Stomach (tissue), 9 donors: Measurements from ENCODE around the gene LRIG1. TPM values are rescaled to one million over a fixed set of nuclear protein-coding genes. Genes with fewer than 3 reads are reported as not detected.

Experiments
- DNase-seq, 2 donors: peaks; one replicate each; pipeline versions ENCODE4 v3.0.0 to v3.0.0-alpha.2; 2013 to 2019
- H3K27ac ChIP-seq, 5 donors: fragments of 200-600 bp in 4 of 5; sonication (generic) in 4 of 5; one replicate each; pipeline ENCODE4 v1.5.1; 2013 to 2019; ENCODE audit warnings: mild to moderate bottlenecking in 1 of 5, moderate library complexity in 1 of 5
- H3K27me3 ChIP-seq, 3 donors: fragments of 200-600 bp; sonication (generic); one replicate each; pipeline ENCODE4 v1.5.1; 2017 to 2019; ENCODE audit warnings: mixed run types in 1 of 3
- H3K36me3 ChIP-seq, 4 donors: fragments of 200-600 bp; sonication (generic); 1 replicate in 3 of 4; 2 replicates in 1 of 4; pipeline ENCODE4 v1.5.1; 2016 to 2019
- H3K4me1 ChIP-seq, 4 donors: fragments of 200-600 bp; sonication (generic); one replicate each; pipeline ENCODE4 v1.5.1; 2016 to 2019
- H3K4me3 ChIP-seq, 4 donors: fragments of 200-600 bp; sonication (generic) in 3 of 4; one replicate each; pipeline ENCODE4 v1.5.1; 2016 to 2019; ENCODE audit warnings: mild to moderate bottlenecking in 1 of 4
- H3K9me3 ChIP-seq, 4 donors: fragments of 200-600 bp; sonication (generic); one replicate each; pipeline ENCODE4 v1.5.1; 2016 to 2019
- CTCF ChIP-seq, 7 experiments: fragments of 450-650 bp in 4 of 7; fragments of 200-600 bp in 3 of 7; sonication (generic) in 3 of 7; IDR thresholded peaks; one replicate each; pipeline ENCODE4 v1.5.1; 2016 to 2019; ENCODE audit warnings: antibody characterized with exemption in 7 of 7, control low read depth in 2 of 7, mild to moderate bottlenecking in 1 of 7
- EP300 ChIP-seq: sonication (generic); formaldehyde crosslinking; IDR thresholded peaks from one replicate; pipeline ENCODE4 v1.6.1; 2017; ENCODE audit warnings: antibody characterized with exemption
- POLR2A ChIP-seq, 4 donors: fragments of 450-650 bp; IDR thresholded peaks; one replicate each; pipeline ENCODE4 v1.6.1; 2016; ENCODE audit warnings: antibody characterized with exemption in 4 of 4, control low read depth in 2 of 4, mild to moderate bottlenecking in 1 of 4, moderate library complexity in 1 of 4
- POLR2AphosphoS5 ChIP-seq, 3 donors: sonication (generic); formaldehyde crosslinking; IDR thresholded peaks; one replicate each; pipeline ENCODE4 v1.6.1; 2016; ENCODE audit warnings: antibody characterized with exemption in 3 of 3
- WGBS, 5 donors: extraction: QIAGEN DNeasy Blood & Tissue Kit in 3 of 5; methylation state at CpG; one replicate each; pipeline versions ENCODE4 v1.1.5 to v1.1.7; 2013 to 2018; 5-methylcytosine and 5-hydroxymethylcytosine counted together
- intact Hi-C: fragments of 100-400 bp; cut with DNase I; formaldehyde crosslinking; loops from one replicate; pipeline ENCODE4 v1.15.1; 2023; ENCODE audit warnings: low total_unique reads
- polyA plus RNA-seq, 3 donors: library from polyadenylated mRNA; stranded (reverse); fragments of 200-250 nt; gene quantifications; one replicate each; pipeline ENCODE4 v1.2.3, GENCODE V29; 2013
- total RNA-seq, 5 donors: library from RNA; depleted of rRNA; stranded (reverse); fragments of >200 nt; gene quantifications; one replicate each; pipeline versions ENCODE4 v1.1.0 to v1.2.3, GENCODE V29; 2014 to 2016
- donor health status: healthy with polysubstance abuse.
- donor health status: Bipolar disorder and iron deficiency.
- donor health status: healthy.

The LRIG1 gene
- total and polyA plus RNA-seq, 8 donors, result 20.2 to 278 (median 87.0) TPM

- H3K4me1 ChIP-seq, result peaks cover 57 to 98% (median 74%) of the 10 kb centered on the region in 4 donors
- no peaks in the 10 kb centered on the region for H3K27me3 ChIP-seq
- TF ChIP-seq CTCF (IDR thresholded peaks at IDR 0.05), result no peak
- peak in 2 of 3 donors; percentile 25 to 34 for TF ChIP-seq POLR2AphosphoS5 (IDR thresholded peaks at IDR 0.05)
- WGBS, 5 donors, result 20 to 31% (median 24%) methylated on average over 4 of the region's 4 CpGs
- H3K9me3 ChIP-seq, result no peaks in the 10 kb centered on the region
- peak overlapping the region; percentile 37 to 83 (median 74) for H3K27ac ChIP-seq
- peaks cover 0 to 4% (median 0%) of the 10 kb centered on the region in 4 donors for H3K36me3 ChIP-seq
- H3K4me3 ChIP-seq, result peak overlapping the region in 3 of 4 donors; percentile 9 to 27 (median 22)
- DNase-seq, result peak; percentile 76 to 88
- intact Hi-C loops, result no loop called here
Observed at GRCh38 chr3:66450390-66451022, 50.3 kb downstream of the LRIG1 start.

GRCh38 chr3:66449411-66449974 is 51.3 kb downstream of the LRIG1 start:
- 17 to 35% (median 28%) methylated on average over 7 of the region's 7 CpGs for WGBS, 5 donors
- Histone ChIP-seq H3K36me3 (peaks cover 0 to 4% (median 0%) of the 10 kb centered on the region in 4 donors), H3K9me3 (no peaks in the 10 kb centered on the region), H3K27ac (peak overlapping the region; percentile 48 to 83 (median 74)), H3K4me3 (no peak overlapping the region), H3K4me1 (peaks cover 57 to 92% (median 70%) of the 10 kb centered on the region in 4 donors), H3K27me3 (no peaks in the 10 kb centered on the region)
- peak; percentile 47 to 68 for DNase-seq
- intact Hi-C loops, result no loop called here
- TF ChIP-seq POLR2A (IDR thresholded peaks at IDR 0.05), result no peak
- TF ChIP-seq EP300, result no peak
- TF ChIP-seq CTCF (IDR thresholded peaks at IDR 0.05), result no peak
- TF ChIP-seq POLR2AphosphoS5 (IDR thresholded peaks at IDR 0.05), result peak in 1 of 3 donors; percentile 66

- H3K4me1 ChIP-seq, result peaks cover 50 to 92% (median 69%) of the 10 kb centered on the region in 4 donors
- H3K27ac ChIP-seq, result peak overlapping the region in 3 of 5 donors; percentile 78 to 83 (median 79)
- H3K36me3 ChIP-seq, result peaks cover 0 to 16% (median 6%) of the 10 kb centered on the region in 4 donors
- intact Hi-C loops, result no loop called here
- no peaks in the 10 kb centered on the region for H3K27me3 ChIP-seq
- no peak for DNase-seq
- H3K4me3 ChIP-seq, result no peak overlapping the region
- TF ChIP-seq CTCF (IDR thresholded peaks at IDR 0.05), result no peak
- TF ChIP-seq EP300, result no peak
- no peak for TF ChIP-seq POLR2AphosphoS5 (IDR thresholded peaks at IDR 0.05)
- TF ChIP-seq POLR2A (IDR thresholded peaks at IDR 0.05), result no peak
- H3K9me3 ChIP-seq, result no peaks in the 10 kb centered on the region
- WGBS, 5 donors, result 85 to 92% (median 89%) methylated on average over 7 of the region's 7 CpGs
Observed at GRCh38 chr3:66444146-66444644, 56.6 kb downstream of the LRIG1 start.

GRCh38 chr3:66443118-66443803 is 57.6 kb downstream of the LRIG1 start:
- no peak for DNase-seq
- TF ChIP-seq EP300 (no peak), CTCF (IDR thresholded peaks at IDR 0.05) (no peak), POLR2A (IDR thresholded peaks at IDR 0.05) (no peak), POLR2AphosphoS5 (IDR thresholded peaks at IDR 0.05) (no peak)
- peaks cover 40 to 92% (median 64%) of the 10 kb centered on the region in 4 donors for H3K4me1 ChIP-seq
- no peaks in the 10 kb centered on the region for H3K27me3 ChIP-seq
- intact Hi-C loops, result no loop called here
- peaks cover 0 to 16% (median 6%) of the 10 kb centered on the region in 4 donors for H3K36me3 ChIP-seq
- H3K27ac ChIP-seq, result peak overlapping the region in 4 of 5 donors; percentile 54 to 83 (median 78)
- H3K4me3 ChIP-seq, result peak overlapping the region in 1 of 4 donors; percentile 4
- 74 to 83% (median 79%) methylated on average over 10 of the region's 10 CpGs for WGBS, 5 donors
- no peaks in the 10 kb centered on the region for H3K9me3 ChIP-seq
